ENCODE measurements around the gene PAX8. TPM values are rescaled to one million over a fixed set of nuclear protein-coding genes. Genes with fewer than 3 reads are reported as not detected.

Gene PAX8
- total RNA-seq, 1 experiment from 2014 or later, result 0.15 TPM

- Histone ChIP-seq H3K9me3 (ENCODE audit: control insufficient read depth, insufficient read depth, low read depth, low read length) (no peaks in the 10 kb centered on the region), H3K27me3 (ENCODE audit: control insufficient read depth, insufficient read depth, low read length) (no peaks in the 10 kb centered on the region), H3K36me3 (ENCODE audit: control insufficient read depth, insufficient read depth, low read length) (no peaks in the 10 kb centered on the region), H3K4me3 (ENCODE audit: low read depth in 2 of 2, low read length in 2 of 2) (no peak overlapping the region), H3K27ac (ENCODE audit: low read length) (no peak overlapping the region), H3K4me1 (ENCODE audit: control insufficient read depth, insufficient read depth, low read length) (no peaks in the 10 kb centered on the region; the same call in 1 of the 2 replicates)
- ChIA-PET POLR2A (no interaction called here), CTCF (no interaction called here)
- DNase-seq (ENCODE audit: low read depth, low spot score), result no peak
- intact Hi-C loops (cut with micrococcal nuclease; ENCODE audit: unreplicated experiment), result no loop called here
- no peak for ATAC-seq
- in situ Hi-C loops (cut with HindIII; ENCODE audit: low pct_unique_long_range_greater_than_20kb, low sequenced_read_pairs), result no loop called here
- BruUV-seq (replicated peaks), result no TSS peak
- TF ChIP-seq TCF7L2 (IDR thresholded peaks at IDR 0.05; ENCODE audit: low read depth, low read length), result no peak
- TF ChIP-seq POLR2AphosphoS5 (IDR thresholded peaks at IDR 0.05; ENCODE audit: low read depth, low read length), result no peak
- no peak for TF ChIP-seq CTCF (IDR thresholded peaks at IDR 0.05)
- no peak for TF ChIP-seq SIN3A (IDR thresholded peaks at IDR 0.05; ENCODE audit: borderline replicate concordance, insufficient read depth, low read depth, low read length)
- TF ChIP-seq REST (IDR thresholded peaks at IDR 0.05; ENCODE audit: insufficient read depth in 1 of 2, low read depth in 2 of 2, low read length in 1 of 2), result no peak
These were observed 69.0 kb downstream of the PAX8 start for GRCh38 chr2:113209646-113210171.

- H3K9me3 ChIP-seq (ENCODE audit: control insufficient read depth, insufficient read depth, low read depth, low read length), result no peaks in the 10 kb centered on the region
- no peak overlapping the region for H3K4me3 ChIP-seq (ENCODE audit: low read depth in 2 of 2, low read length in 2 of 2)
- BruUV-seq (replicated peaks), result no TSS peak
- DNase-seq (ENCODE audit: low read depth, low spot score) (no peak), ATAC-seq (no peak)
- CTCF ChIA-PET, result no interaction called here
- no peak overlapping the region for H3K27ac ChIP-seq (ENCODE audit: low read length)
- POLR2A ChIA-PET, result no interaction called here
- TF ChIP-seq CTCF (IDR thresholded peaks at IDR 0.05) (no peak), REST (IDR thresholded peaks at IDR 0.05; ENCODE audit: insufficient read depth in 1 of 2, low read depth in 2 of 2, low read length in 1 of 2) (no peak), TCF7L2 (IDR thresholded peaks at IDR 0.05; ENCODE audit: low read depth, low read length) (no peak), SIN3A (IDR thresholded peaks at IDR 0.05; ENCODE audit: borderline replicate concordance, insufficient read depth, low read depth, low read length) (no peak), POLR2AphosphoS5 (IDR thresholded peaks at IDR 0.05; ENCODE audit: low read depth, low read length) (no peak)
- intact Hi-C loops (cut with micrococcal nuclease; ENCODE audit: unreplicated experiment), result no loop called here
- in situ Hi-C loops (cut with HindIII; ENCODE audit: low pct_unique_long_range_greater_than_20kb, low sequenced_read_pairs), result no loop called here
- H3K4me1 ChIP-seq (ENCODE audit: control insufficient read depth, insufficient read depth, low read length), result no peaks in the 10 kb centered on the region; the same call in 1 of the 2 replicates
- no peaks in the 10 kb centered on the region for H3K36me3 ChIP-seq (ENCODE audit: control insufficient read depth, insufficient read depth, low read length)
- H3K27me3 ChIP-seq (ENCODE audit: control insufficient read depth, insufficient read depth, low read length), result no peaks in the 10 kb centered on the region
These were observed 69.6 kb downstream of the PAX8 start for GRCh38 chr2:113209011-113209645.

All from Panc1 (cell line).